NCI-H510A treated with DMSO at 0.1 percent for 48 hours (cell line): ENCODE data around the gene MED7.
"Not testable (repeated sequence)": the region's sequence is repeated elsewhere in the genome, so short reads cannot be mapped to it uniquely, and the experiment has no call there.

ENCODE experiments used
- DNase-seq: peaks from one replicate; lab custom pipeline; 2025; lab: John Stamatoyannopoulos, UW

Gene MED7

GRCh38 chr5:157142317-157143126, at the start of gene MED7:
Gene MED7, minus strand, starts transcription at chr5:157142865. Its CDS starts 3,434 bp downstream, at chr5:157139431.
- DNase-seq: peak; percentile 93

GRCh38 chr5:157189223-157189622, 46.6 kb upstream of the MED7 start:
- DNase-seq: no peak

GRCh38 chr5:157188270-157188669, 45.6 kb upstream of the MED7 start:
- DNase-seq: no peak

GRCh38 chr5:157187046-157187754, 44.5 kb upstream of the MED7 start:
- DNase-seq: no peak

- no peak for DNase-seq
Observed at GRCh38 chr5:157186309-157187045, 43.8 kb upstream of the MED7 start.

GRCh38 chr5:157185122-157185521, 42.5 kb upstream of the MED7 start:
- not testable (repeated sequence) for DNase-seq

- no peak for DNase-seq
Observed at GRCh38 chr5:157184117-157184670, 41.5 kb upstream of the MED7 start.

- DNase-seq: no peak
Observed at GRCh38 chr5:157182143-157182757, 39.6 kb upstream of the MED7 start.

- DNase-seq: no peak
Observed at GRCh38 chr5:157180374-157181264, 38.0 kb upstream of the MED7 start, which contains the start of gene ITK. Gene ITK, plus strand, starts transcription at chr5:157180840. Its CDS starts 138 bp downstream, at chr5:157180978.

GRCh38 chr5:157178966-157179365, 36.3 kb upstream of the MED7 start:
- DNase-seq: no peak

- no peak for DNase-seq
Observed at GRCh38 chr5:157177953-157178352, 35.3 kb upstream of the MED7 start.

GRCh38 chr5:157175071-157175612, 32.5 kb upstream of the MED7 start:
- no peak for DNase-seq

GRCh38 chr5:157172403-157172802, 29.7 kb upstream of the MED7 start:
- DNase-seq: no peak

GRCh38 chr5:157168286-157168685, 25.6 kb upstream of the MED7 start:
- no peak for DNase-seq

GRCh38 chr5:157167214-157167621, 24.6 kb upstream of the MED7 start:
- no peak for DNase-seq

- DNase-seq: no peak
Observed at GRCh38 chr5:157166214-157167213, 23.8 kb upstream of the MED7 start, which contains the start of gene GARIN3. Gene GARIN3, minus strand, starts transcription at chr5:157166264. Its CDS starts 96 bp downstream, at chr5:157166168.

GRCh38 chr5:157165668-157166067, 23.0 kb upstream of the MED7 start:
- no peak for DNase-seq

GRCh38 chr5:157165261-157165660, 22.6 kb upstream of the MED7 start:
- DNase-seq: no peak

- DNase-seq: no peak
Observed at GRCh38 chr5:157164521-157164920, 21.9 kb upstream of the MED7 start.
